HG02759 (cell line): ENCODE measurements around the gene SRBD1.
"Not testable (repeated sequence)": the region's sequence is repeated elsewhere in the genome, so short reads cannot be mapped to it uniquely, and the experiment has no call there.

ENCODE experiments used
- ATAC-seq: cut with Tn5 transposase; IDR thresholded peaks from one replicate; pipeline ENCODE4 v1.9.1; 2021; ENCODE audit warnings: mild to moderate bottlenecking, moderate library complexity; ENCODE audit not compliant: unreplicated experiment

The SRBD1 gene

DNA sequence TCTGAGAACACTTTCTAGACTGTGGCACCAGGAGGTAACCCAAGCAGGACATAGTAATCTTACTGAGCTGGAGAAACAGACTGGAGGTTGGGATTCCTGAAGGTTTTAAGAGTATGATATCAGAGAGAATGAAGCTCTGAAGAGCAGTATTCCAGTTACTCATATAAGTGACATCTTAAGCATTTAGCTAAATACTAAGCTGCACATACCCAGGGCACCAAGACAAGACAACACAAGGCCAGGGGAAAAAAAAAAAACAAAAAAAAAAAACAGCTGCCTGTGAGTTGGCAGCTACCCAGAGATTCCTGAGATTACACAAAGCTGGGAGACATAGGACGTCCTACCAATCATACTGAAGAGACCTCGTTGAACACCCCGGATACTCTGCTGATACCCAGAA, 175.8 kb downstream of the SRBD1 start:
- no peak for ATAC-seq

DNA sequence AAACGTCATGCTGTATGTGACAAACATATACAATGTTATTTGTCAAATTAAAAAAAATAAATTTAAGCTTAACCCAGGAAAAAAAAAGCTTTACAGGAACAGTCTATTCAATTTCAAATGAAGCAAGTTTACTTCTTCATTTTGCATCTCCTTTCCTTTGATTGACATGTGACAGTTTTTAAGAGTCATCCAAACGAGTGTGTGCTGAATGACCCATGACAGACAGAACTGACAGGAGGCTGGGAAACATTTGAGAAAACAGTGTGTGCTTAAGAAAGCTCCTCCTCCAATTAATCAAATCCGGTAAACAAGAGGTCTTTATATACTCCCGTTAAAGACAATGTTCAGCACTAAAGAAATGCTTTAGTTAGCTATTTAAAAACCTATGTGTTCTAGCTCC, 177.7 kb downstream of the SRBD1 start:
- no peak for ATAC-seq

GRCh38 chr2:45432406-45432805, 178.7 kb downstream of the SRBD1 start:
- no peak for ATAC-seq

DNA sequence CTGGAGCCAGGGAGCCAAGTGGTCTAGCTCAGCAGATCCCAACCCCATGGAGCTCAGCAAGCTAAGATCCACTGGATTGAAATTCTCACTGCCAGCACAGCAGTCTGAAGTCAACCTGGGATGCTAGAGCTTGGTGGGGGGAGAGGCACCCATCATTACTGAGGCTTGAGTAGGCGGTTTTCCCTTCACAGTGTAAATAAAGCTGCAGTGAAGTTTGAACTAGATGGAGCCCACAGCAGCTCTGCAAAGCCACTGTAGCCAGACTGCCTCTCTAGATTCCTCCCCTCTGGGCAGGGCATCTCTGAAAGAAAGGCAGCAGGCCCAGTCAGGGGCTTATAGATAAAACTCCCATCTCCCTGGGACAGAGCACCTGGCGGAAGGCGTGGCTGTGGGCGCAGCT, 185.0 kb downstream of the SRBD1 start:
- not testable (repeated sequence) for ATAC-seq

DNA sequence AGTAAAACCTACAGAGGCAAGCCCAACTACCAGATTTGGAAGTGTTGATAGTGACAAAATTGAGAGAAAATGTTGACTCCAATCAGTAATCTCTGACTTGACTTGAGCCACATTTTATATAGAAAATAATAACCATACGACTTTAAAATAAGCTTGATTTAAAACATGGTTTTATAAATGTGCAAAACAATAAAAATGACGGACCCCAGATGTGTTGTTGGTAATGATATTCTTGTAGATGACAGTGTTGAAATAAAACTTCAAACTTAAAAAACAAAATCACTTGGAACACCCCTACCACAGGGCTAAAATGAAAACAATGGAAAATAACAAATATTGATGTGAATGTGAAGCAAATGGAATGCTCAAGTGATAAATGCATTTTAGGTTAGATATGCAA, 188.1 kb downstream of the SRBD1 start:
- ATAC-seq: no peak

GRCh38 chr2:45418532-45418931, 192.5 kb downstream of the SRBD1 start:
- no peak for ATAC-seq

DNA sequence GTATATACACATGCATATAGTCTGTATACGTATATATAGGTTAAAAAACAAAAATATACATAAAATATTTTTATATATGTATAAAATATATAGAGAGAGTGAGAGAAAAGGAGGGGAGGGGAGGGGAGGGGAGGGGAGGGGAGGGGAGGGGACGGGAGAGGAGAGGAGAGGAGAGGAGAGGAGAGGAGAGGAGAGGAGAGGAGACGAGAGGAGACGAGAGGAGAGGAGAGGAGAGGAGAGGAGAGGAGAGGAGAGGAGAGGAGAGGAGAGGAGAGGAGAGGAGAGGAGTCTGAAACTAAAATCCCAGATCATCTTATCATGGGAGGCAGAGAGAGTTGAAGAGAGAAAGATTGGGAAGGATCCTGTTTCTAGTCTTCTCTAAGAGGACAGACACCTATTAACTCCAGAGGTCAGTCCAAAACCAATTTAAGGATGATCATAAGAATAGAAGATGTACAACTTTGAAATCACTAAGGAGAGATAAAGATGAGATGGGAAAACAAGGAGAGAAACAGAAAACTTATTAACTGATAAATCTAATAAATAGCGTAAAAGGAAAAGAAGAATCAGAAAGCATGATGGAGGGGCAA, 195.4 kb downstream of the SRBD1 start:
- ATAC-seq: no peak

DNA sequence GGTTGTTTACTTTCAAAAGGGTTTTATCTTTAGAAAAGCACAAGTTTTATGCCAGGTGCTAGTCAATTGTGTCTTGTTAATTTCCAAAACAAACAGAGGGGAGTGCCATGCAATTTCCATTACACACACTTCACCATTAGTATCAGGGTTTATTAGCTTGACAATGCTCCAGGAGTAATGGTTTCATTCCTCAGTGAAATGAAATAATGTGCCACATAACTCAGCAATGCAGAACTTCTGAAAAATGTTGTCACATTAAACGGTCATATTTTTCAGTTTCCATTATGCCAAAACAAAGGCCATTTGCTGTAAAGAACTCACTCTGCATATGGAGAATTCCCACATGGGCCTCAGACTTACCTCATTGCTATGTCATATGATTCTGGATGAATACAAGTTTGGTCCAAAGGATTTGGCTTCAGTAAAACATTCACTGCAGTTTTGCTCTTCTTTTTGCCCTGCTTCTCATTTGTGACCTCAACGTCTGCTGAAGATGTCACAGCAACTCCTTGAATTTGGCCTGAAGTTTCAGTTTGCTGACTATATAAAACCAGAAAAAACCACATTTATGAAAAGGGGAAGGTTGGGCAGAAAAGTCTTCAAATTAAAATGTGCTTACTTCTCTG, 198.2 kb downstream of the SRBD1 start:
- ATAC-seq: no peak

- ATAC-seq: no peak
Observed at GRCh38 chr2:45409677-45410076, 201.4 kb downstream of the SRBD1 start.

- no peak for ATAC-seq
Observed at GRCh38 chr2:45406621-45407020, 204.4 kb downstream of the SRBD1 start.

DNA sequence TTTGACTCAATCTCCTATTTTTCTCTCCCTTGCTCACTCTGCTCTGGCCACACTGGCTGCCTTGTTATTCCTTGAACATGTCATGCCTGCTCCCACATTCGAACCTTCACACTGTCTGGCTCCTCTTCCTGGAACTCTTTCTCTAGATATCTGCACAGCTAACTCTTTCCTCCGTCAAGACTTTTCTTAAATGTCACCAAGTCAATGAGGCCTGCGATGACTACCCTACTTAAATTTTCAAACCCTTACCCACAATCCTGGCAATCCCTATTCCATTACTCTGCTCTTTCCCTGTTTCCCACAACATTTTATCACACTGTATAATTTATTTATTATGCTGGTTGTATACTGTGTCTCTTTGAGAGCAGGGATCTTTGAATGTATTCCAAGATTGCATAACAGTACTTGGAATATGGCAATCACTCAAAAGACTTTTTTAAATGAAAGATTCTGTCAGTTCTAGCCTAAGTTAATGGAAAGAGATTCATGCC, 206.2 kb downstream of the SRBD1 start:
- no peak for ATAC-seq

GRCh38 chr2:45403036-45403435, 208.0 kb downstream of the SRBD1 start:
- no peak for ATAC-seq

DNA sequence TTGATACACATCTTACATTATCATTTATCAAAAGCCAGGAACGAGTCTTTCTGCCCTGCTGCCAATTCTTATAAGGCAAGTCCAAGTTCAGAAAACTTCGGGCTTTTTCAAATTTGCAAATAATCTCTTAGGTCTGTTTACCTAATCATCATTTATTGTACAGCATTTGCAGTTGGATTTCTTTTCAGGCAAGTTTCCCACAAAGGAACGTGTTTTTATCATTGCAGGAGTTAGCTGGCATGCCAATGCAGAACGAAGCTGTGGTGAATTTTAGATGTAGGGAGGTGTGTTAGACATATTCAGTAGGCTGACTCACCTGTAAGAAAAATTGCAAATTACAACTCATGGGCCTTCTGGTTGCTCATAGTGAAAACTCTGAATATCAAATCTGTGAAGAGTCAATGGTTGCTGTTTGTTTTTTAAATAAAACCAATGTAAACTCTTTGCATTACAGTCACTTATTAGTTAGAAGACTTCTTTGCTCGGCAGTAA, 209.6 kb downstream of the SRBD1 start:
- ATAC-seq: no peak

GRCh38 chr2:45399040-45399784, 211.9 kb downstream of the SRBD1 start:
- ATAC-seq: no peak

GRCh38 chr2:45397292-45397691, 213.8 kb downstream of the SRBD1 start:
- no peak for ATAC-seq

DNA sequence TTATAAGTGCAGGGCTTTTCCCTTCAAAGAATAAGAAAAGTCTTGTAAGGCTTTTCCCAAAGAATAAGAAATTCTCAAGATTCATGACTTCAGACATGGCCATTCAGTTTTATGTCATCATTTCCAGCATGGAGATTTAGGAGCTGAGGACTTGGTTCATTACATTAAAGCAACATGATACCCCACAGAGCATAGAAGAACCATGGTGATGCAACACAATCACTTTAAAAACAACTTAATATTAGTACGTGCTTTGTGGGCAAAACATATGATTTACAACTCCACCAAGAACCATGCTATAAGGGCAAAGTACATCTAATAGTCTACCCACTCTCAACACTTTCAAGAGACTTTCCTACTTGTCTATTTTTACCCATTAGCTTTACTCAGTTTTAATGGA, 214.4 kb downstream of the SRBD1 start:
- ATAC-seq: no peak

DNA sequence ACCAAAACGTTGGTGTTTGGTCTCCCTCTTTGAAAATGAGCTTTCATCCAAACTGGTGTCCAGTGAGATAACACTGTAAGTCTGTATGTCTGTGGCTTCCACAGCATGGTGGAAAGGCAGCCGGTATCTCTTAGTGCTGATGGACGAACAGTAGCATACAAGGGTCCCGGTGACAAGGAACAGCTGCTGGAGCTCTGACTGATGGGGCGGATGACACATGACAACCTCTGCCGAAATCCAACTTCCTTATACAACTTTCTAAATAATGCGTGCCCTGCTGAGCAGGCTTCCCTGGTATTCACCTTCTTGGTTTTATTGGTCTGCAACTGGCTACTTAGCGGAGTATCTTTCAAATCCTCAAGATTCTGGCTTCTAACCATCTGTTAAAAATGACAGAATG, 216.2 kb downstream of the SRBD1 start:
- ATAC-seq: no peak

- no peak for ATAC-seq
Observed at GRCh38 chr2:45394216-45394615, 216.9 kb downstream of the SRBD1 start.

- no peak for ATAC-seq
Observed at GRCh38 chr2:45391866-45392265, 219.2 kb downstream of the SRBD1 start.

- no peak for ATAC-seq
Observed at GRCh38 chr2:45390861-45391260, 220.2 kb downstream of the SRBD1 start.

DNA sequence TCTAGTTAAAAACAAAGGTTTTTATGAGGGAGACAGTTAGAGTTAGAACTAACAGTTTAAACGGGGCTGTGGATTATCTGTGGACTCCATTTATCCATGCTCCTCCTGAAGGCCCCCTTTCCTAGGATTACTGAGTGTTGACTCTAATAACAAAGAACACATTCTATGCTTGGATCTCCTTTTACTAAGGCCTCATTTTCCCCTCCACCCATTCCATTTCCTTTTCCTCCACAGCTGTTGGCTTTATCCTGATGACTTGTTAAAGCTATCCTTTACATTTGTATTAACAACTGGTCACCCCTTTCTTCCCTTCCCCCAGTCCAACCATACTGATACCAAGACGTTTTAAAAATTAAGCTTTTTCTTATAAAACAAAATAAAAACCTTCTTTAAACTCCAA, 220.6 kb downstream of the SRBD1 start:
- ATAC-seq: no peak

DNA sequence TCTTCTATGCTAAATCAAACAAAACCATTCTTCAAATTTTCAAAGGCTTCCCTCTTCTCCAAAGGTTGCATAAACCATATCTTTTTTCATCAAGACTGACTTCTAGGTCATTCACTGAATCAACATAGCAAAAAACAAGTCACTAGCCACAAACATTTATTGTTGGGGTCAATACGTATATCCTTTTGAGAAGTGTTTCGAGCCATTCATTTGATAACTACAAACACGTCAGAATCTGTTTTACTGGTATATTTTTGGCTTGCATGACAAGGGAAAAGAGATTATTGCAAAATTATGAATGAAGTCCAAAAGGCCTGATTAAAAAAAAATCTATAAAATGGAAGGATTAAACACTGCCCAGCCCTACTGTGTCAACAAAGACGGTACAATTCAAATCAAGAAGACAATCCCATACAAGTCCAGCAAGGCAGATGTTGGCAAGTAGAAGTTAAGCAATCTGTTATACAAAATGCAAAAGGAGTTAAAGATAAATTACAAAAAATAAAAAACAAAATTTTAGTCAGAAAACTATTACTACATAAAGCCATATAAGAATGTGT, 222.4 kb downstream of the SRBD1 start:
- ATAC-seq: no peak
